Measurements from ENCODE around the gene OR7D2.

- TF ChIP-seq POLR2AphosphoS5 (IDR thresholded peaks at IDR 0.05; ENCODE audit: low read depth, low read length) (no peak), SIN3A (IDR thresholded peaks at IDR 0.05; ENCODE audit: borderline replicate concordance, insufficient read depth, low read depth, low read length) (no peak), REST (IDR thresholded peaks at IDR 0.05; ENCODE audit: insufficient read depth in 1 of 2, low read depth in 2 of 2, low read length in 1 of 2) (no peak)
- TF ChIP-seq, protein P1, sequence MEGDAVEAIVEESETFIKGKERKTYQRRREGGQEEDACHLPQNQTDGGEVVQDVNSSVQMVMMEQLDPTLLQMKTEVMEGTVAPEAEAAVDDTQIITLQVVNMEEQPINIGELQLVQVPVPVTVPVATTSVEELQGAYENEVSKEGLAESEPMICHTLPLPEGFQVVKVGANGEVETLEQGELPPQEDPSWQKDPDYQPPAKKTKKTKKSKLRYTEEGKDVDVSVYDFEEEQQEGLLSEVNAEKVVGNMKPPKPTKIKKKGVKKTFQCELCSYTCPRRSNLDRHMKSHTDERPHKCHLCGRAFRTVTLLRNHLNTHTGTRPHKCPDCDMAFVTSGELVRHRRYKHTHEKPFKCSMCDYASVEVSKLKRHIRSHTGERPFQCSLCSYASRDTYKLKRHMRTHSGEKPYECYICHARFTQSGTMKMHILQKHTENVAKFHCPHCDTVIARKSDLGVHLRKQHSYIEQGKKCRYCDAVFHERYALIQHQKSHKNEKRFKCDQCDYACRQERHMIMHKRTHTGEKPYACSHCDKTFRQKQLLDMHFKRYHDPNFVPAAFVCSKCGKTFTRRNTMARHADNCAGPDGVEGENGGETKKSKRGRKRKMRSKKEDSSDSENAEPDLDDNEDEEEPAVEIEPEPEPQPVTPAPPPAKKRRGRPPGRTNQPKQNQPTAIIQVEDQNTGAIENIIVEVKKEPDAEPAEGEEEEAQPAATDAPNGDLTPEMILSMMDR (IDR thresholded peaks at IDR 0.05), result no peak
These were observed 18.9 kb upstream of the OR7D2 start for GRCh38 chr19:9159891-9160290.

All from Panc1 (cell line).